Calu3 (cell line): Measurements from ENCODE around the gene NAV2. TPM values are rescaled to one million over a fixed set of nuclear protein-coding genes. Genes with fewer than 3 reads are reported as not detected.

ENCODE experiments used
- BruUV-seq: library from RNA; stranded (reverse); fragments of 400-500 nt; replicated peaks from 2 replicates; lab custom pipeline; 2021; lab: Mats Ljungman, UMichigan
- CTCF ChIA-PET: fragments of 300-600 bp; sonication (Branson Sonifier 250); formaldehyde crosslinking; loops from one replicate; lab custom pipeline; 2022; ENCODE audit warnings: antibody characterized with exemption; lab: Charles Lee
- DNase-seq: peaks from one replicate; pipeline ENCODE4 v3.0.0; 2022
- H3K27ac Mint-ChIP-seq: one replicate; pipeline ENCODE4 v1.8.0; 2022; ENCODE audit warnings: mixed read lengths; ENCODE audit not compliant: unreplicated experiment
- H3K27me3 Mint-ChIP-seq: one replicate; pipeline ENCODE4 v1.8.0; 2022; ENCODE audit warnings: mixed read lengths; ENCODE audit not compliant: unreplicated experiment
- H3K36me3 Mint-ChIP-seq: one replicate; pipeline ENCODE4 v1.8.0; 2022; ENCODE audit warnings: mild to moderate bottlenecking, moderate library complexity, mixed read lengths; ENCODE audit not compliant: insufficient read depth, unreplicated experiment
- H3K4me1 Mint-ChIP-seq: one replicate; pipeline ENCODE4 v1.8.0; 2022; ENCODE audit warnings: mild to moderate bottlenecking, low read depth, mixed read lengths; ENCODE audit not compliant: unreplicated experiment
- H3K4me3 Mint-ChIP-seq: one replicate; pipeline ENCODE4 v1.8.0; 2022; ENCODE audit warnings: mild to moderate bottlenecking, low read depth, moderate library complexity, mixed read lengths; ENCODE audit not compliant: unreplicated experiment
- H3K9me3 Mint-ChIP-seq: one replicate; pipeline ENCODE4 v1.8.0; 2022; ENCODE audit warnings: low read depth, mixed read lengths; ENCODE audit not compliant: unreplicated experiment
- CTCF ChIP-seq: fragments of 200-600 bp; IDR thresholded peaks from one replicate; pipeline ENCODE4 v1.8.0; 2022; ENCODE audit warnings: antibody characterized with exemption; ENCODE audit not compliant: unreplicated experiment
- intact Hi-C: fragments of 100-400 bp; cut with micrococcal nuclease; formaldehyde crosslinking; loops from one replicate; pipeline ENCODE4 v1.10.0; 2022; ENCODE audit not compliant: unreplicated experiment
- total RNA-seq: library from RNA; stranded (reverse); gene quantifications from 2 replicates; pipeline ENCODE4 v1.2.3, GENCODE V29; 2022

Gene NAV2
- total RNA-seq, 1 experiment from 2014 or later = 21.4 TPM

- Mint-ChIP-seq H3K36me3 (no peaks in the 10 kb centered on the region), H3K4me3 (no peak overlapping the region), H3K27me3 (no peaks in the 10 kb centered on the region), H3K4me1 (no peaks in the 10 kb centered on the region), H3K9me3 (no peaks in the 10 kb centered on the region), H3K27ac (no peak overlapping the region)
- intact Hi-C loops = no loop called here
- CTCF ChIA-PET = no interaction called here
- TF ChIP-seq CTCF = no peak
- BruUV-seq = no TSS peak
- no peak for DNase-seq
Measured at GRCh38 chr11:20095189-20095588, 382.6 kb downstream of the NAV2 start.

GRCh38 chr11:20097319-20098221 is 384.9 kb downstream of the NAV2 start:
- no TSS peak for BruUV-seq
- H3K9me3 Mint-ChIP-seq = no peaks in the 10 kb centered on the region
- CTCF ChIA-PET = no interaction called here
- TF ChIP-seq CTCF = no peak
- intact Hi-C loops = no loop called here
- no peak for DNase-seq
- no peaks in the 10 kb centered on the region for H3K4me1 Mint-ChIP-seq
- H3K36me3 Mint-ChIP-seq = no peaks in the 10 kb centered on the region
- no peak overlapping the region for H3K4me3 Mint-ChIP-seq
- no peaks in the 10 kb centered on the region for H3K27me3 Mint-ChIP-seq
- no peak overlapping the region for H3K27ac Mint-ChIP-seq

- no peak overlapping the region for H3K4me3 Mint-ChIP-seq
- peaks cover 1% of the 10 kb centered on the region for H3K36me3 Mint-ChIP-seq
- no peaks in the 10 kb centered on the region for H3K9me3 Mint-ChIP-seq
- CTCF ChIA-PET = no interaction called here
- H3K27me3 Mint-ChIP-seq = no peaks in the 10 kb centered on the region
- H3K4me1 Mint-ChIP-seq = no peaks in the 10 kb centered on the region
- H3K27ac Mint-ChIP-seq = no peak overlapping the region
- no peak for TF ChIP-seq CTCF
- intact Hi-C loops = no loop called here
- no TSS peak for BruUV-seq
- no peak for DNase-seq
Measured at GRCh38 chr11:20099527-20099926, 386.9 kb downstream of the NAV2 start.

- intact Hi-C loops = no loop called here
- Mint-ChIP-seq H3K4me3 (no peak overlapping the region), H3K27ac (no peak overlapping the region), H3K9me3 (no peaks in the 10 kb centered on the region), H3K36me3 (peaks cover 7% of the 10 kb centered on the region), H3K27me3 (no peaks in the 10 kb centered on the region), H3K4me1 (no peaks in the 10 kb centered on the region)
- DNase-seq = no peak
- no peak for TF ChIP-seq CTCF
- no TSS peak for BruUV-seq
- CTCF ChIA-PET = no interaction called here
Measured at GRCh38 chr11:20102397-20102796, 389.8 kb downstream of the NAV2 start.
